Mononuclear cell (primary cell): ENCODE results near the gene ITM2B. TPM values are rescaled to one million over a fixed set of nuclear protein-coding genes. Genes with fewer than 3 reads are reported as not detected.

ENCODE experiments used
- H3K27me3 ChIP-seq: 2 replicates; pipeline ENCODE4 v1.6.0; 2011; ENCODE audit warnings: low read length, control low read depth; ENCODE audit not compliant: insufficient read depth
- H3K4me1 ChIP-seq: 2 replicates; pipeline ENCODE4 v1.5.1; 2011; ENCODE audit warnings: mild to moderate bottlenecking, low read length, control low read depth; ENCODE audit not compliant: insufficient read depth
- H3K4me3 ChIP-seq: 2 replicates; pipeline ENCODE4 v1.5.1; 2011; ENCODE audit warnings: mild to moderate bottlenecking, low read length, moderate library complexity
- H3K9me3 ChIP-seq: 2 replicates; pipeline ENCODE4 v1.5.1; 2011; ENCODE audit warnings: low read depth, mild to moderate bottlenecking, control low read depth, low read length
- total RNA-seq: library from RNA; depleted of rRNA; stranded (reverse); fragments of >200 nt; gene quantifications from one replicate; pipeline ENCODE4 v1.2.3, GENCODE V29; 2012

ITM2B gene
- total RNA-seq, 1 donor = 550 TPM

DNA sequence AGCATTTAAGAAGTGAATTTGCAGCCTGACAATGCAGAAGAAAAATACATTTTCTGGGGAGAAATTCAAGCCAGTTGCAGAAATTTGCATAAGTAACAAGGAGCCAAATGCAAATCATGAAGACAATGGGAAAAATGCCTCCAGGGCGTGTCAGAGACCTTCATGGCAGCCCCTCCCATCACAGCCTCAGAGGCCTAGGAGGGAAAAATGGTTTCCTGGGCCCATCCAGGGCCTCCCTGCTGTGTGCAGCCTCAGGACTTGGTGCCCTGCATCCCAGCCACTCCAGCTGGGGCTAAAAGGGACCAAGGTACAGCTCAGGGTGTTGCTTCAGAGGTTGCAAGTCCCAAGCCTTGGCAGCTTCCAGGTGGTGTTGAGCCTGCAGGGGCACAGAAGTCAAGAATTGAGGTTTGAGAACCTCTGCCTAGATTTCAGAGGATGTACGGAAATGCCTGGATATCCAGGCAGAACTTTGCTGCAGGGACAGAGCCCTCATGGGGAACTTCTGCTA, 16.7 kb upstream of the ITM2B start:
- Histone ChIP-seq H3K4me3 (no peak overlapping the region), H3K9me3 (no peaks in the 10 kb centered on the region), H3K4me1 (peaks cover 20% of the 10 kb centered on the region), H3K27me3 (no peaks in the 10 kb centered on the region)

DNA sequence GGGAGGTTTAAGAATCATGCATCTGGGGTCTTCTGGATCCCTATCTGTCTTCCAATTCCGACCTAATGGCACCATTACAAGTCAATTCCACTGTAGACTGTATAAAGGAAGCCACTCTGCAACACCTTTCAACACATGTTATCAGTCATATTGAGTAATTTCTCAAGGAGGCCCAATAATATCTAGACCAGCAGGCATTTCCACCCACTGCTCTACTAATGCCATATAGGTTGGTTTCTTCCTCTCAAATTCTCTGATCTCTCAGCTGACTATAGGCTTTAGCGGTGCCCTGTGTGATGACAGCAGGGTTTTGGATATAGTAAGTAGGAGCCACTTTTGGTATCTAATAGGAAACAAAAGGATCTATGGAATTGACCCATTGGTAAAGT, 12.4 kb upstream of the ITM2B start:
- Histone ChIP-seq H3K4me1 (peaks cover 48% of the 10 kb centered on the region), H3K4me3 (no peak overlapping the region), H3K27me3 (no peaks in the 10 kb centered on the region), H3K9me3 (no peaks in the 10 kb centered on the region)

DNA sequence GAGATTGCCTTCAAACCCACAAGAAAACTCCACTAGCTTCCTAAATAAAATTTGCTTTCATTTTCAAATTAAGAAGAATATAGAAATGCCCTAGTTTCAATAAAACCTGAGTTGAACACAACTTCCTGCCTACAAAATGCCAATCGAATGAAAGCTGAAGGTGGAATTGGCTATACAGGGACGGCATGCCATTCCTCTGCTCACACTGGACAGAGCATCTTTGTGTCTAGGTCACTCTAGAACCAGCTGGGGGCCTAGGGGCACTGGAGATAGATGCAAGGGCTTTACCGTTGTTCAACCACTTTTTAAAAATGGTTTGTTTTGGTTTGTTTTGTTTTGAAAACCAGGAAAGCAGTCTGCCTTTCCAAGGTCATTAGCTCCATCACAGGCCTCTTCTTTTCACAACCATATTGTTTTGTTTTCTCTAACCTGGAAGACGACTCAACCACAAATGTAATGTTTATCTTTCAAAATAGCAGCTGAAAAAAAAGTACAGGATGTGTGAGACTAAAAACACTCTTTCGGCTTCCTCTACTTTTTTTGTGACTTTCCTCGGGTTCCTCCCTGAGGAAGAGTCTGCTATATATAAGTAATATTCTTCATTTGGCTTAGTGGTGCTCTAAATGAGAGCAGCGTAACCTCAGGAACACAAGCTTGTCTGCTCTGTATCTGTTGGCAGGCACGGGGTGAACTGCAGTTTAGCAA, 11.9 kb upstream of the ITM2B start:
- Histone ChIP-seq H3K9me3 (no peaks in the 10 kb centered on the region), H3K4me3 (no peak overlapping the region), H3K27me3 (no peaks in the 10 kb centered on the region), H3K4me1 (peaks cover 48% of the 10 kb centered on the region)

DNA sequence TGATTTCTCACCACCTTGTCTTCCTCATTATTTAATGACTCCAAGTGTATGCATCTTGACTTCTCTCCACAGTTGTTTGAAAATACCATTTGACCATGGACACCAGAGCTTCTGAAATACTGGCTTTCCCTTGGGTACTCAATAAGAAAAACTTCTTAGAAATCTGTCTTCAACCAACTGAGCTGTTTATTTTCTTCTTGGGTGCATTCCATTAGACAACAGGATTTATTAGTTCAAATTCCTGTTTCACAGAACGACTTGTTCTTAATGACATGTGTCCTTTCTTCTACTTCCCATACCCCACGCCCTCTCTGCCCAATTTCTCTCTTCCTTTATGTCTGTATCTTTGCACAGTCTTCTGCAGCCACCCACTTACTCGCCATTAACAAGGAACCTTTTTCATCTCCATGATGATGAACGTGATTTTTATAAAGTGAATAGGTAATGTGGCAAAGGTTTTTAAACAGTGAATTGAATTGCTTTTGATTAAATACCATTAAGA, 11.3 kb upstream of the ITM2B start:
- no peak overlapping the region for H3K4me3 ChIP-seq
- no peaks in the 10 kb centered on the region for H3K27me3 ChIP-seq
- no peaks in the 10 kb centered on the region for H3K9me3 ChIP-seq
- H3K4me1 ChIP-seq = peaks cover 48% of the 10 kb centered on the region

DNA sequence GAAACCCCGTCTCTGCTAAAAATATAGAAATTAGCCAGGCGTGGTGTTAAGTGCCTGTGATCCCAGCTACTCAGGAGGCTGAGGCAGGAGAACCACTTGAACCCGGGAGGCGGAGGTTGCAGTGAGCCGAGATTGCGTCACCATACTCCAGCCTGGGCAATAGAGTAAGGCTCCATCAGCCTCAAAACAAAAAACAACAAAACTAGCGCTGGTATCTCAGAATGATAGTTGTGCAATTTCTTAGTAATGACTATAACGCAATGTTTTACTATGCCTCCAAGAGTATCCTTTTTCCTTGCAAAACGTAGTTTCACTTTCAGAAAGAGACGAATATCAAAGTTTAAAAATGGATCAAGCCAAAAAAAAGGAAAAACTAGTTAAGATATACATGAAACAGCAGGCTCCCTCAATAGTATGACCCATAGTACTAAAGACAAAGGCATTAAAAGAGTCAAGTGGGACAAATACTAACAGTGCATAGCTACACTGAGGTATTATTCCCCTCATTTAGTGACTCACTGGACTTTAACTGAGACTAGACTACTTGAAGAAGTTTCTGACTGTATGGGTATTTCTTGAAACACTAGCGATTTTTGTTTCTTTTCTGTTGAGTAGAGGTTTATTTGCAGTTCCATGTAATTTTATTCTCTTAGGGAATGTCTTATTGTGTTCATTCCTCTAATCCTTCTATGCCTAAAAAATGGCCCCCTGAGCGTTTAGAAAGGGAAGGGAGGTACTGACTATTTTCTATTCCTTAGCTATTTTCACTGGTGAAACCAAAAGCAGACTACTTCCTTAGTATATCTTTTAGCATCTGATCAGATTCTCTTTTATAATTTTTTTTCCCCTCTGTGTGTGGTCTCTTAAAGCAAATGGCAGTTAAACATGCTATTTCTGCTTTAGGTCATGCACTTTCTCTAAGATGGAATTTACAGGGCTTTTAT, 10.4 kb upstream of the ITM2B start:
- no peaks in the 10 kb centered on the region for H3K9me3 ChIP-seq
- H3K27me3 ChIP-seq = no peaks in the 10 kb centered on the region
- peaks cover 48% of the 10 kb centered on the region for H3K4me1 ChIP-seq
- no peak overlapping the region for H3K4me3 ChIP-seq

DNA sequence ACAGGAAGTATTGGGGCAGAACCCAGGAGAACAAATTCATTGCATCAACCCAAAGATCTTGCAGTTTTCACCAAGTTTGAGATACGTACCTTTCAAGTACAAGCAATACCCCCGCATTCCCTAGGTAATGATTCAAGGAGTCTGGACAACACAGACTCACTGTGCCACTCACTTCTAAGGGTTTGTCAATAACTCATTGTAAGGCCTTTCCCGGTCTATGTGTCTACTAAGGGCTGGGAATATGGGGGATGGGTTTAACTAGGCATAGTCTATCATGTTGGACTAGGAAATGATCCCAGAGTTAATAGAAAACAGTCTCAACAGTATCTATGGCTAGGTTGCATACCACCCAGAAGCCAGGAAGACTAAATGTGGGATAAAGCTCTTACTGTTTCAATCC, 8.3 kb upstream of the ITM2B start:
- H3K4me1 ChIP-seq = peaks cover 43% of the 10 kb centered on the region
- no peak overlapping the region for H3K4me3 ChIP-seq
- no peaks in the 10 kb centered on the region for H3K9me3 ChIP-seq
- H3K27me3 ChIP-seq = no peaks in the 10 kb centered on the region

DNA sequence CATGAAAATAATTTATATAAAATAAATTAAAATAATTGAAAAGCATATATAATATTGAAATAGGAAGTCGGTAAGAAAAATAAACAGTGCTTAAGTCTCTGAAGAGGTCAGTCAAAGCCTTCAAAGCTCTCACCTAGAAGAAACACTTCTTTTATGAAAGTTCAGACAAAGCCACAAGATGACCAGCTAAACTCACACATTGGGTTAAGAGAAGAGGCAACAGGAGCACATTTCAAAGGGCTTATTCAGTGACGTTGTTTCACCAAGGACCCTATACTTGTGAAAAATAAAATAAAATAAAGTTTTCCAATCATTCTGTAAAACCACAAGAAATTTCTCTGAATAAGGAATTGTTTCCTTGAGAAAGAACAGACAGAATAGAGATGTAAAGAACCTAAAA, 2.5 kb upstream of the ITM2B start:
- no peaks in the 10 kb centered on the region for H3K27me3 ChIP-seq
- no peak overlapping the region for H3K4me3 ChIP-seq
- no peaks in the 10 kb centered on the region for H3K9me3 ChIP-seq
- peaks cover 16% of the 10 kb centered on the region for H3K4me1 ChIP-seq

DNA sequence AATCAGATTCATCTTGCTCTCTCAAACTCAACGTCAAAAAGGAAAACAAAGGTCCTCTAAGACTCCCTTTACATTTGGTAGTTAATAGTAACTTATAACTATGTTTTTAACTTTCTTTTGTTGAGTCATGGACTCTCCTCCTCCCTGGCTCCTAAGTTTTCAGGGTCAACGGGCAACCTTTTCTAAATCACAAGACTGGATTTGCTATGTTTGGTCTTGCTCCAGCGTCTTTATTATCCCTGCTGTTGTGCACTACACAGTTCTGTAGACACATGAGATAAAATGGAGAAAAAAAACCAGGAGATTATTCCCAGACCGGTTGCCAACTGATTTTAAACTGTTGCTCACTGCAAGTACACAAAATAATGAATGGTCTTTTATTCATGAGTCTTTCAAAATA, 1.9 kb upstream of the ITM2B start:
- H3K27me3 ChIP-seq = no peaks in the 10 kb centered on the region
- no peaks in the 10 kb centered on the region for H3K9me3 ChIP-seq
- H3K4me1 ChIP-seq = peaks cover 21% of the 10 kb centered on the region
- no peak overlapping the region for H3K4me3 ChIP-seq

DNA sequence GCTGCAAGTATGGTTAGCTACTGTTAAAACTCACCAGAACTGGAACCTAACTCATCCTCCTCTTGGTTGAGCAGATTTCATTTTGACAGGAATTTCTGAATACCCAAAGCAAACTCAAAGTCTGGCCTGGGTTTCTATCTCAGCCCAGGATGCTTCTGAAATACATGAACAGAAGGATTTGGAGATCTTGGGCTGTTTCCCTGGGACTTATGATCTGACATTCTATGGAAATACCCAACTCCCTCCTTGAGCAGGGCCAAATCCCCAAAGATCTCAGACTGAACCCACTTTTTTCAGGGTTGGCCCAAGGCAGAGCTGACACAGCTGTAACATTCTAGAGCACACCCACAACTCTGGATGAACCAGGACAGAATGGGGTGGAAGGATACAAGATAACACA, 1.1 kb upstream of the ITM2B start:
- Histone ChIP-seq H3K4me3 (no peak overlapping the region), H3K4me1 (peaks cover 30% of the 10 kb centered on the region), H3K27me3 (no peaks in the 10 kb centered on the region), H3K9me3 (no peaks in the 10 kb centered on the region)

DNA sequence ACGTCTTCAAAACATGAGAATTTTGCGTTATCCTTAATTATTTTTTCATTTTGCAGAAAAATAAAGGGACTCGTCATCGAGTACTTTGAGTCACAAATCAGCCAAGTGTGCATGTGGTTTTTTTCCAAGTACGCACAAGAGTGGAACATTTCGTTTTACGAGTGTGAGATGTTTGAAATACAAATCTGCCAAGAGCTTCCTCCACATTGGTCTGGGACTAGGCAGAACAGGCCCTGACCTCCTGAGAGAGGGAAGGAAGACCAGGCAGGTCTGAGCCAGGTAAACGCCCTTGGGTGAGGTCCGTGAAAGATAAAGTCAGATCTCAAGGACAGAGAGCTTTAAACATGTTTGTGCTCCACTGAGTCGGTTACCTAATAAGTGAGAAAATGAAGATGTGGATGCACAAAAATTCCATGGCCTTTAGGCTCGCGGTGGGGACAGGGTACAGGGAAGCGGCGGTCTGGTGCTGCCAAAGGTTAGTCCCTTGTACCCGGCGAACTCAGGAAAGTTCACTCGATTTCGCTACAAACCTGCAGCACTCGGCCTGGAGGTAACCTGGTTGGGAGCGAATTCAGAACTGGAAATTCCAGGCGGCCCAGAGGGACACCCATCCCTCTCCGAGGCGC, 473 bp upstream of the ITM2B start:
- H3K4me1 ChIP-seq = peaks cover 34% of the 10 kb centered on the region
- peak overlapping the region; percentile 86 for H3K4me3 ChIP-seq
- H3K9me3 ChIP-seq = no peaks in the 10 kb centered on the region
- H3K27me3 ChIP-seq = no peaks in the 10 kb centered on the region

DNA sequence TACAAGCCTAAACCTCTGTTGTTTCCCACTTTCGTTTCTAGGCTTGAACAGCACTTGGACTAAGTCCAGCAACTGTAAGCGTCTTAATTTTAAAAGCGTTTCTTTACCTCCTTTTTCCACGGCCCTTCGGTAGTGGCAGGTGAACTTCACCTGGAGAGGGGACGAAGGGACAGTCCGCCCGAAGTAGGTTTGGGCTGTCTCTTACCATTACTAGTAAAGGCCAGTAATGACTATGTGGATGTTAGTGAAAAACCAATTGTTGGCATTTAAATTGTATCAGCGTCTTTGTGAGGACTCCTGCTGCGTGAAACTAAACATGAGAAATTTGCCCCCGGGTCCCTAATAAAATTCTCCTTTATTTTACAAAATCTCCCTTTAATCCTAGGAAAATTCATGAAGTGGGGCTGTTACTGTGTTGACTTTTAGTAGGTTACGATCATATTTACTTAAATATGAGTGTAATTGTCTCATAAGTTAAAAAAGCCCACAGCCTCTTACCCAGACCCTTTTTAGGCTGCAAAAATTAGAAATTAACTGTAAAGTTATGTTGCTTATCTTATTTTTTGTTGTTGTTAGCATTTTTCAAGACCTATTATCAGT, 983 bp downstream of the ITM2B start:
- Histone ChIP-seq H3K4me3 (peak overlapping the region; percentile 86), H3K4me1 (peaks cover 35% of the 10 kb centered on the region), H3K9me3 (no peaks in the 10 kb centered on the region), H3K27me3 (no peaks in the 10 kb centered on the region)

DNA sequence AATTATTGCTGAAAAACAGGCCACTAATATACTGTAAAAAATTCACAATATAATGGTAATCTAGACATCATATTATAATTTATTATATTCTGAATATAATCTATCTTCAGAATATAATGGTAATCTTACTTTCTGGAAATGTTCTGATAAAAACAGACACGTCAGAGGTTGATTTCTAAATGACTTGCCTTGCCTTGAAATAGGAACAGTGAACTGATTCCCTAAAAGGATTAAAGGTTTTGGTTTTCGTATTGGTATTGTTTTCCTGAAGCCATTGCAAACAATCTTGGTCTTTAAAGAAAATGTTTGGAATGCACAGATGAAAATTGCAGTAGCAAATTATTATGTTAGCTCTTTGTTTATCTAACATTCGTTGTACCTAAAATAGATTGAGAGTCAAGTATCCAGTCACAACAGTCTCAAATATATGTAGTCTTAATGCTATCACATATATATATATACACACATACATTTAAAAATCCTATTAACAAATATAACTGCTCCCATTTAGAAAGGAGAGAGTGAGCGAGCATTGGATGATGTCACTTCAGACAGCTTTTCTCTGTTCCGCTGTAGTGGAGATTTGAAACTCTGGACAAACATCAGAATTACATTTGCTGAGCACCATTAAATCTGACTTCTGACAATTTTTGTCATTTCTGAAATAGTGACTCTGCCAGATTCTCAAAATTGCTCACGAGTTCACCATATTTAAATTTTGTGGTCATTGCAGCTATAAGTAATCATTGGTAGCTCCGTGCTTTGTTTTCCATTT, 1.7 kb downstream of the ITM2B start:
- H3K4me3 ChIP-seq = peak overlapping the region; percentile 86
- H3K27me3 ChIP-seq = no peaks in the 10 kb centered on the region
- H3K9me3 ChIP-seq = no peaks in the 10 kb centered on the region
- peaks cover 42% of the 10 kb centered on the region for H3K4me1 ChIP-seq

DNA sequence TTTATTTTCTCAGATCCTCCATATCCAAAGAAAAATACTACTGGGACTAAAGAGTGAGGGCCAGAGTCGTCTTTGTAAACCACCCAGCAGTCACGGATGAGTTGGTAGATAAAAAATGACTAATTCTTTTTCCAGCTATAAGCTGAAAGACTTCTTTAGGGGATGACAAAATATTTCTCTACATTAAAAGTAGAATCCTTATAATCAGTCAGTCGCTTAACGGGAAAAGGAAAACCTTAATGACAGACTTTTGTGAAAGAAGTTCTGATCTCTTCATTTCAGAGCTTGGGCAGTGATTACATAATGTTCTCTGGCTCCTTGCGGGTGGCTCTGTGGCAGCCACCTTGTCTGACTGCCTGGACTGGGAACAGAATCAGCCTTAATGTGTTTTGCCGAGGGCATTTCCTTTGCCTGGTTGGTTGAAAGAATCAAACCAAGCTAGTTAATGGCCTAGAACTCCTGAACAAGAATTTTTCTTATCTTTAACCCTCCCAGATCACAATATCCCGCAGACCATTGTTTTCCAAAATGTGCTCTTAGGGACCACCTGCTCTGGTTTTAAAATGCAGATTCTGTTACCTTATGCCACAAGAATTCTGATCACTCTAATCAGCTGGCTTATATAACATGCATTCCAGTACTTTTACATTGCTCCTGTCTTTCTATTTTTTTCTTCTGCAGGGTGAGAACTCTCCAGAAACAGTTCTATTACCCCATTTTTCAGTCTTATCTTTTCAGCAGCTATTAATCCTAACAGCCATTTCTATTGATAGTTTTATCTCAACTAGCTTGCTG, 2.5 kb downstream of the ITM2B start:
- Histone ChIP-seq H3K4me3 (peak overlapping the region; percentile 86), H3K4me1 (peaks cover 42% of the 10 kb centered on the region)

More for the DNA sequence above, 2.5 kb downstream of the ITM2B start:
- H3K27me3 ChIP-seq = no peaks in the 10 kb centered on the region
- H3K9me3 ChIP-seq = no peaks in the 10 kb centered on the region
